GM12878 (cell line): ENCODE measurements around the gene MRC2. TPM values are rescaled to one million over a fixed set of nuclear protein-coding genes. Genes with fewer than 3 reads are reported as not detected.

Experiments used
- ATAC-seq: fragments of 200-7000 bp; cut with Tn5 transposase; 3 replicates; pipeline ENCODE4 v1.9.1; 2020; ENCODE audit warnings: mild to moderate bottlenecking, moderate library complexity
- BruUV-seq: library from RNA; stranded (reverse); fragments of 400-500 nt; replicated peaks from 2 replicates; lab custom pipeline; 2021; lab: Mats Ljungman, UMichigan
- CTCF ChIA-PET: fragments of 300-600 bp; sonication (Branson Sonifier 250); formaldehyde crosslinking; extraction: SDS; loops from one replicate; lab custom pipeline; 2021; ENCODE audit warnings: inconsistent platforms; lab: Yijun Ruan, JAX
- POLR2A ChIA-PET: fragments of 350-600 bp; formaldehyde crosslinking; extraction: SDS; loops from one replicate; lab custom pipeline; 2021; ENCODE audit warnings: inconsistent platforms; lab: Charles Lee
- RAD21 ChIA-PET: fragments of 300-600 bp; sonication (Branson Sonifier 250); formaldehyde crosslinking; loops from one replicate; lab custom pipeline; 2023; ENCODE audit warnings: antibody characterized with exemption; ENCODE audit not compliant: unreplicated experiment; lab: Charles Lee
- SMC1A ChIA-PET: fragments of 300-600 bp; sonication (Branson Sonifier 250); formaldehyde crosslinking; loops from one replicate; lab custom pipeline; 2023; ENCODE audit not compliant: unreplicated experiment, uncharacterized antibody; lab: Charles Lee
- DNase-seq: peaks from one replicate; pipeline ENCODE4 v3.0.0-alpha.2; 2011; ENCODE audit warnings: low read depth, low spot score
- FAIRE-seq: peaks from 3 replicates; lab custom pipeline; 2011; peaks lifted over from hg19 to GRCh38; lab: Jason Lieb, UNC
- H2AFZ ChIP-seq: 2 replicates; pipeline ENCODE4 v1.6.0; 2011; ENCODE audit warnings: low read depth, low read length, control low read depth; ENCODE audit not compliant: control insufficient read depth
- H3K27ac ChIP-seq: 2 replicates; pipeline ENCODE4 v1.5.1; 2011; ENCODE audit warnings: control low read depth; ENCODE audit not compliant: control insufficient read depth, insufficient read depth
- H3K27me3 ChIP-seq, 2 experiments: replicated peaks in 1 of 2; 2 replicates each; pipeline versions ENCODE4 v1.6.0 to v1.6.1; 2011; ENCODE audit warnings: low read length in 1 of 2; ENCODE audit not compliant: control insufficient read depth in 2 of 2, insufficient read depth in 2 of 2
- H3K36me3 ChIP-seq, 2 experiments: 2 replicates each; pipeline ENCODE4 v1.5.1; 2011; ENCODE audit warnings: low read length in 1 of 2; ENCODE audit not compliant: control insufficient read depth in 2 of 2, insufficient read depth in 2 of 2
- H3K4me1 ChIP-seq: 2 replicates; pipeline ENCODE4 v1.6.1; 2011; ENCODE audit warnings: mild to moderate bottlenecking, low read length, moderate library complexity, mixed read lengths; ENCODE audit not compliant: control insufficient read depth, insufficient read depth
- H3K4me2 ChIP-seq: 2 replicates; pipeline ENCODE4 v1.6.0; 2011; ENCODE audit warnings: control low read depth; ENCODE audit not compliant: control insufficient read depth, insufficient read depth
- H3K4me3 ChIP-seq: fragments of 200-600 bp; sonication (generic); 2 replicates; pipeline ENCODE4 v1.5.1; 2016
- H3K79me2 ChIP-seq: 2 replicates; pipeline ENCODE4 v1.6.0; 2011; ENCODE audit warnings: low read length; ENCODE audit not compliant: control insufficient read depth, insufficient read depth
- H3K9ac ChIP-seq: 2 replicates; pipeline ENCODE4 v1.8.0; 2011; ENCODE audit warnings: low read length, control low read depth, mixed read lengths; ENCODE audit not compliant: control insufficient read depth, insufficient read depth
- H3K9me3 ChIP-seq: replicated peaks from 3 replicates; pipeline ENCODE4 v1.5.1; 2011; ENCODE audit warnings: mild to moderate bottlenecking, low read length; ENCODE audit not compliant: control insufficient read depth, insufficient read depth
- H4K20me1 ChIP-seq: 2 replicates; pipeline ENCODE4 v1.6.0; 2011; ENCODE audit not compliant: control insufficient read depth, insufficient read depth
- CBFB ChIP-seq: IDR thresholded peaks from 2 replicates; pipeline ENCODE4 v1.6.1; 2016; ENCODE audit warnings: antibody characterized with exemption, low read depth
- CBX3 ChIP-seq: fragments of 200-600 bp; sonication (generic); IDR thresholded peaks from 2 replicates; pipeline ENCODE4 v1.6.1; 2016; ENCODE audit warnings: low read depth, borderline replicate concordance
- CHD4 ChIP-seq: fragments of 200-600 bp; sonication (generic); IDR thresholded peaks from 2 replicates; pipeline ENCODE4 v1.6.1; 2016; ENCODE audit warnings: mild to moderate bottlenecking
- ELK1 ChIP-seq: IDR thresholded peaks from 2 replicates; pipeline ENCODE4 v1.6.1; 2012; ENCODE audit warnings: low read depth, low read length, improper control_type of control experiment
- FOXM1 ChIP-seq: IDR thresholded peaks from 2 replicates; pipeline ENCODE4 v1.6.1; 2012; ENCODE audit warnings: low read depth, mild to moderate bottlenecking, inconsistent platforms, low read length, moderate library complexity
- IRF4 ChIP-seq: IDR thresholded peaks from 2 replicates; pipeline ENCODE4 v1.6.1; 2011; ENCODE audit warnings: low read depth, low read length
- IRF5 ChIP-seq: fragments of 450-650 bp; IDR thresholded peaks from 2 replicates; pipeline ENCODE4 v1.6.1; 2017; ENCODE audit warnings: borderline replicate concordance
- MEF2B ChIP-seq: fragments of 450-650 bp; IDR thresholded peaks from 2 replicates; pipeline ENCODE4 v1.6.1; 2018; ENCODE audit warnings: mild to moderate bottlenecking, moderate library complexity; ENCODE audit not compliant: partially characterized antibody, poor library complexity, severe bottlenecking
- NFIC ChIP-seq: IDR thresholded peaks from 2 replicates; pipeline ENCODE4 v1.6.1; 2012; ENCODE audit warnings: low read depth, mild to moderate bottlenecking, inconsistent platforms, low read length, moderate library complexity
- POU2F2 ChIP-seq: IDR thresholded peaks from 3 replicates; pipeline ENCODE4 v1.6.1; 2011; ENCODE audit warnings: low read depth, mild to moderate bottlenecking, low read length, borderline replicate concordance
- REST ChIP-seq: IDR thresholded peaks from 2 replicates; pipeline ENCODE4 v1.6.1; 2012; ENCODE audit warnings: mild to moderate bottlenecking, low read depth, low read length
- RUNX3 ChIP-seq: IDR thresholded peaks from 2 replicates; pipeline ENCODE4 v1.6.1; 2012; ENCODE audit warnings: low read length, inconsistent platforms
- SMC3 ChIP-seq: IDR thresholded peaks from 2 replicates; pipeline ENCODE4 v1.6.1; 2011; ENCODE audit warnings: low read length, improper control_type of control experiment, borderline replicate concordance
- SREBF1 ChIP-seq: IDR thresholded peaks from 2 replicates; pipeline ENCODE4 v1.6.1; 2012; ENCODE audit warnings: mild to moderate bottlenecking, low read length
- TCF3 ChIP-seq: IDR thresholded peaks from 2 replicates; pipeline ENCODE4 v1.6.1; 2012; ENCODE audit warnings: low read depth, mild to moderate bottlenecking, low read length, borderline replicate concordance; ENCODE audit not compliant: insufficient read depth
- ZBED1 ChIP-seq: IDR thresholded peaks from 2 replicates; pipeline ENCODE4 v1.6.1; 2016; ENCODE audit warnings: borderline replicate concordance
- ZNF217 ChIP-seq: fragments of 450-650 bp; IDR thresholded peaks from 2 replicates; pipeline ENCODE4 v1.6.1; 2017; ENCODE audit warnings: antibody characterized with exemption, mild to moderate bottlenecking
- WGBS: methylation state at CpG from one replicate; pipeline ENCODE4 v1.1.6; 2016; ENCODE audit warnings: low lambda C conversion rate; ENCODE audit not compliant: insufficient replicate concordance, insufficient coverage; ENCODE audit errors: missing lambda C conversion rate; 5-methylcytosine and 5-hydroxymethylcytosine counted together
- in situ Hi-C: fragments of 300-500 bp; cut with MboI; formaldehyde crosslinking; loops from 9 replicates; pipeline ENCODE4 v1.14.3; 2018; ENCODE audit warnings: mixed read lengths
- intact Hi-C: fragments of 100-400 bp; cut with micrococcal nuclease; formaldehyde crosslinking; loops from one replicate; pipeline ENCODE4 v1.14.2; 2022; ENCODE audit not compliant: unreplicated experiment
- polyA plus RNA-seq, 11 experiments: library from polyadenylated mRNA; depleted of rRNA in 4 of 11; unstranded in 6 of 11; stranded (reverse) in 5 of 11; fragments of >200 nt; fragmentation: Nextera tagmentation in 4 of 11; fragmentation: Illumina TruSeq in 1 of 11; extraction: Ambion mirVana in 4 of 11; extraction: Trizol in 1 of 11; gene quantifications; 1 replicate in 1 of 11; 2 replicates in 10 of 11; pipeline versions ENCODE4 v1.2.1 to v1.2.3, GENCODE V29; 2011 to 2016; ENCODE audit warnings: inconsistent platforms in 2 of 11, missing spikeins in 2 of 11, low read depth in 1 of 11
- total RNA-seq, 4 experiments: library from RNA; depleted of rRNA in 3 of 4; stranded (reverse); fragments of >200 nt in 3 of 4; fragmentation: Illumina TruSeq in 1 of 4; extraction: Trizol in 1 of 4; gene quantifications; 2 replicates each; pipeline versions ENCODE4 v1.2.1 to v1.2.3, GENCODE V29; 2013 to 2021

The MRC2 gene
- total and polyA plus RNA-seq, 10 of the 15 experiments (the other 5 are each of a cell fraction or from before 2014, with no cell fraction given) = 0.04 to 0.96 (median 0.30) TPM; not detected in 1

GRCh38 chr17:62653002-62653825 is 25.7 kb downstream of the MRC2 start:
- intact Hi-C loops = no loop called here
- in situ Hi-C loops = no loop called here
- POLR2A ChIA-PET = no interaction called here
- CTCF ChIA-PET = interaction anchor here (0.7 to 1.0 kb wide), 2 partner anchors 15 to 100 kb away, joined by 3 to 4 read pairs; no protein-coding TSS in a partner anchor
- FAIRE-seq (peak; percentile 88), DNase-seq (peak; percentile 64), ATAC-seq (peak; percentile 95)
- no peaks in the 10 kb centered on the region for H3K9me3 ChIP-seq
- peak overlapping the region; percentile 77 for H3K4me3 ChIP-seq
- no peaks in the 10 kb centered on the region for H3K36me3 ChIP-seq
- SMC1A ChIA-PET = interaction anchor here (0.8 kb wide), 1 partner anchor 10 kb away, joined by 3 read pairs; no protein-coding TSS in a partner anchor
- H3K4me1 ChIP-seq = peaks cover 16% of the 10 kb centered on the region
- BruUV-seq = no TSS peak
- peak overlapping the region; percentile 95 for H3K4me2 ChIP-seq
- peak overlapping the region; percentile 55; the same call in 1 of the 2 replicates for H2AFZ ChIP-seq
- peak overlapping the region; percentile 56; the same call in 1 of the 2 replicates for H3K9ac ChIP-seq
- RAD21 ChIA-PET = no interaction called here
- WGBS = 3% methylated on average over 26 of the region's 30 CpGs
- no peaks in the 10 kb centered on the region for H3K27me3 ChIP-seq
- no peaks in the 10 kb centered on the region for H3K79me2 ChIP-seq
- no peaks in the 10 kb centered on the region for H4K20me1 ChIP-seq
- no peak overlapping the region for H3K27ac ChIP-seq
- TF ChIP-seq POU2F2 (peak; percentile 54; the same call in 1 of the 3 replicates), SREBF1 (peak; percentile 57; the same call in 1 of the 2 replicates), MEF2B (peak; percentile 46), NFIC (peak; percentile 88), CHD4 (no peak), CBFB (peak; percentile 72; the same call in 1 of the 2 replicates), SMC3 (0 out of 2 replicates have a peak, but pooled peaks have one; percentile 3), IRF4 (peak; percentile 99), RUNX3 (peak; percentile 94), REST (no peak), IRF5 (no peak), ELK1 (0 out of 2 replicates have a peak, but pooled peaks have one; percentile 29), ZBED1 (peak; percentile 86; the same call in 1 of the 2 replicates), FOXM1 (peak; percentile 85), CBX3 (no peak), TCF3 (no peak), ZNF217 (peak; percentile 99)
